Chondrocyte (in vitro differentiated cells): ENCODE results near the gene C19orf47. TPM values are rescaled to one million over a fixed set of nuclear protein-coding genes. Genes with fewer than 3 reads are reported as not detected.

Source experiments
- DNase-seq: peaks from one replicate; pipeline ENCODE4 v3.0.0; 2021; ENCODE audit warnings: mixed read lengths, low spot score
- H3K27ac Mint-ChIP-seq: one replicate; pipeline ENCODE4 v1.8.0; 2021; ENCODE audit warnings: mild to moderate bottlenecking, moderate library complexity, mixed read lengths; ENCODE audit not compliant: unreplicated experiment
- H3K27me3 Mint-ChIP-seq: 2 replicates; pipeline ENCODE4 v1.8.0; 2021; ENCODE audit warnings: low read depth, mixed read lengths
- H3K36me3 Mint-ChIP-seq: 2 replicates; pipeline ENCODE4 v1.8.0; 2021; ENCODE audit warnings: low read depth, mixed read lengths
- H3K4me1 Mint-ChIP-seq: 2 replicates; pipeline ENCODE4 v1.8.0; 2021; ENCODE audit warnings: low read depth, mild to moderate bottlenecking, mixed read lengths
- H3K4me3 Mint-ChIP-seq: one replicate; pipeline ENCODE4 v1.8.0; 2021; ENCODE audit warnings: mild to moderate bottlenecking, moderate library complexity, mixed read lengths; ENCODE audit not compliant: unreplicated experiment
- H3K9me3 Mint-ChIP-seq: 2 replicates; pipeline ENCODE4 v1.8.0; 2021; ENCODE audit warnings: low read depth, mixed read lengths
- CTCF ChIP-seq: fragments of 200-600 bp; sonication (generic); IDR thresholded peaks from 2 replicates; pipeline ENCODE4 v1.5.0; 2021; ENCODE audit warnings: antibody characterized with exemption, mild to moderate bottlenecking, moderate library complexity
- microRNA-seq: library from miRNA; unstranded; fragments of <30 nt; microRNA quantifications from one replicate; pipeline ENCODE4 v1.2.0, GENCODE V29; 2020; ENCODE audit warnings: borderline number of aligned reads
- total RNA-seq: library from RNA; stranded (reverse); gene quantifications from 3 replicates; pipeline ENCODE4 v1.2.1, GENCODE V29; 2021

Gene C19orf47
- total RNA-seq, 1 donor from 2014 or later: 21.5 TPM

DNA sequence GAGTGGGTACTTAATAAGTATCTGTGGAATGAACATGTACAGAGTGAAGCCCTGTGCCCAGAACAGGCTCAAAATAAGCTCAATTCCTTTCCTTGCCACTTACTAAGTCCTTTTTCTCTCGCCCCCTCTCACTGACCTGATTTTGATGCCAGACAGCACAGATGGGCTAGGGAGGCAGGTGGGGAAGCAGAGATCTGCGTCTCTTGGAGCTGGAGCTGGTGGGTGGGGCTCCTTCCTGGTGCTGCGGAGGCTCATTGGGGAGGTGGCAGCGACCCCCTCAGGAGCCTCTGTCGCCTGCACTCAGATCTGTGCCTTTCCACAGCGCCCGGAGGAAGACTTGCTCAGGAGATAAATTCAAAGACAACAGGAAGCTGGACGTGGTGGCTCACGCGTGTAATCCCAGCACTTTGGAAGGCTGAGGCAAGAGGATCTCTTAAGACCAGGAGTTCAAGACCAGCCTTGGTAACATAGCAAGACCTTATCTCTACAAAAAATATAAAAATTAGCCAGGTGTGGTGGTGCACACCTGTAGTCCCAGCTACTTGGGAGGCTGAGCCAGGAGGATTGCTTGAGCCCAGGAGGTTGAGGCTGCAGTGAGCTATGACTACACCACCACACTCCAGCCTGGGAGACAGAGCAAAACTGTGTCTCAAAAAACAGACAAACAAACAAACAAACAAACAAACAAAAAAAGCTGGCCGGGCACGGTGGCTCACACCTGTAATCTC, 77.7 kb downstream of the C19orf47 start:
- Mint-ChIP-seq H3K9me3 (no peaks in the 10 kb centered on the region), H3K4me1 (peaks cover 10% of the 10 kb centered on the region), H3K36me3 (no peaks in the 10 kb centered on the region), H3K4me3 (no peak overlapping the region), H3K27ac (no peak overlapping the region), H3K27me3 (no peaks in the 10 kb centered on the region)
- TF ChIP-seq CTCF: no peak
- DNase-seq: no peak

Small RNA genes within 50 kb of the gene (microRNA-seq; reads per million reads assigned to microRNA genes)
- gene MIR641 (27.7 reads per million, percentile 42 among the genes with 10 or more reads in this experiment), gene MIR6796 (not detected)

Other genes starting within 250 kb of the C19orf47 start
- 20.0 to 22.7 TPM (median 21.0 TPM) in 3 replicates for gene MAP3K10, start 157.0 kb downstream of the C19orf47 start, total RNA-seq
- gene TTC9B, start 130.0 kb downstream of the C19orf47 start, total RNA-seq: not detected in 3 replicates
- gene CCNP, start 121.7 kb downstream of the C19orf47 start, total RNA-seq: 0.52 to 0.73 TPM (median 0.59 TPM) in 3 replicates
- gene AKT2, start 63.1 kb downstream of the C19orf47 start, total RNA-seq: 99.9 to 136 TPM (median 100 TPM) in 3 replicates
- gene PLD3, start 298 bp upstream of the C19orf47 start, total RNA-seq: 478 to 514 TPM (median 487 TPM) in 3 replicates
- gene HIPK4, start 41.8 kb upstream of the C19orf47 start, total RNA-seq: 0.20 to 0.53 TPM (median 0.46 TPM) in 3 replicates
- 3.6 to 4.9 TPM (median 4.5 TPM) in 3 replicates for gene PRX, start 65.0 kb upstream of the C19orf47 start, total RNA-seq
- 13.0 to 14.8 TPM (median 14.5 TPM) in 3 replicates for gene SERTAD1, start 77.6 kb upstream of the C19orf47 start, total RNA-seq
- gene SERTAD3, start 95.9 kb upstream of the C19orf47 start, total RNA-seq: 36.7 to 43.6 TPM (median 40.3 TPM) in 3 replicates
- gene BLVRB, start 117.3 kb upstream of the C19orf47 start, total RNA-seq: 48.3 to 53.9 TPM (median 53.1 TPM) in 3 replicates
- gene SPTBN4, start 118.6 kb upstream of the C19orf47 start, total RNA-seq: 1.4 to 2.5 TPM (median 2.3 TPM) in 3 replicates
- 40.9 to 47.8 TPM (median 46.8 TPM) in 3 replicates for gene SHKBP1, start 228.5 kb upstream of the C19orf47 start, total RNA-seq